Gastrocnemius medialis (tissue), 4 donors: ENCODE results near the gene GJB5. TPM values are rescaled to one million over a fixed set of nuclear protein-coding genes. Genes with fewer than 3 reads are reported as not detected.
A peak's percentile ranks its signal among the peaks of the same experiment; 100 is the strongest.

ENCODE experiments used
- ATAC-seq, 2 donors: fragments of 150-250 bp; one replicate each; pipeline ENCODE4 v1.9.1; 2016
- DNase-seq, 2 donors: peaks; one replicate each; pipeline ENCODE4 v3.0.0-alpha.2; 2019
- H3K27ac ChIP-seq, 4 donors: fragments of 200-600 bp; sonication (generic); 1 replicate in 1 of 4; 2 replicates in 3 of 4; pipeline ENCODE4 v1.5.1; 2016 to 2018; ENCODE audit warnings: mild to moderate bottlenecking in 2 of 4, moderate library complexity in 1 of 4
- H3K27me3 ChIP-seq, 3 donors: fragments of 200-600 bp; sonication (generic) in 2 of 3; 1 replicate in 1 of 3; 2 replicates in 2 of 3; pipeline versions ENCODE4 v1.5.1 to v1.6.0; 2016 to 2019; ENCODE audit warnings: mild to moderate bottlenecking in 1 of 3, moderate library complexity in 1 of 3
- H3K36me3 ChIP-seq, 2 donors: fragments of 200-600 bp; sonication (generic) in 1 of 2; one replicate each; pipeline ENCODE4 v1.5.1; 2017 to 2018
- H3K4me1 ChIP-seq, 2 donors: fragments of 200-600 bp; sonication (generic) in 1 of 2; one replicate each; pipeline ENCODE4 v1.5.1; 2016 to 2017; ENCODE audit warnings: mild to moderate bottlenecking in 2 of 2
- H3K4me3 ChIP-seq, 4 donors: fragments of 200-600 bp; sonication (generic) in 3 of 4; 1 replicate in 1 of 4; 2 replicates in 3 of 4; pipeline ENCODE4 v1.5.1; 2016 to 2019; ENCODE audit warnings: mild to moderate bottlenecking in 2 of 4
- H3K9me3 ChIP-seq, 3 donors: fragments of 200-600 bp; sonication (generic) in 2 of 3; 1 replicate in 1 of 3; 2 replicates in 2 of 3; pipeline ENCODE4 v1.5.1; 2016 to 2019
- CTCF ChIP-seq, 5 experiments: fragments of 450-650 bp in 3 of 5; fragments of 200-600 bp in 2 of 5; sonication (generic) in 2 of 5; IDR thresholded peaks in 4 of 5; conservative IDR thresholded peaks in 1 of 5; 1 replicate in 4 of 5; 2 replicates in 1 of 5; pipeline ENCODE4 v1.5.1; 2016 to 2019; ENCODE audit warnings: antibody characterized with exemption in 5 of 5, mild to moderate bottlenecking in 3 of 5, moderate library complexity in 3 of 5
- POLR2A ChIP-seq, 2 donors: fragments of 450-650 bp; IDR thresholded peaks; one replicate each; pipeline ENCODE4 v1.6.1; 2017; ENCODE audit warnings: antibody characterized with exemption in 2 of 2, mild to moderate bottlenecking in 2 of 2, moderate library complexity in 2 of 2
- in situ Hi-C, 4 donors: fragments of 200-750 bp; cut with MboI; loops; one replicate each; pipeline versions ENCODE4 v1.15.0 to v1.8.0; 2017; ENCODE audit warnings: low sequenced_read_pairs in 4 of 4
- intact Hi-C: fragments of 100-400 bp; cut with DNase I; formaldehyde crosslinking; loops from one replicate; pipeline ENCODE4 v1.15.1; 2023; ENCODE audit warnings: low total_unique reads
- total RNA-seq, 4 donors: library from RNA; depleted of rRNA; stranded (reverse); fragments of >200 nt; gene quantifications; one replicate each; pipeline versions ENCODE4 v1.1.0 to v1.2.3, GENCODE V29; 2016

Gene GJB5
- total RNA-seq, 4 donors from 2014 or later: not detected

- peak overlapping the region; percentile 13 to 79 (median 78) for H3K27ac ChIP-seq
- peak overlapping the region; percentile 44 to 62 (median 51) for H3K4me3 ChIP-seq
- in situ Hi-C loops: no loop called here
Observed at GRCh38 chr1:34795916-34796315, 41.1 kb downstream of the GJB5 start.

GRCh38 chr1:34796990-34797389 lies 42.1 kb downstream of the GJB5 start:
- no peaks in the 10 kb centered on the region for H3K9me3 ChIP-seq
- ATAC-seq (no peak), DNase-seq (no peak)
- peak overlapping the region; percentile 13 to 79 (median 78) for H3K27ac ChIP-seq
- H3K4me3 ChIP-seq: peak overlapping the region; percentile 44 to 62 (median 51)
- peaks cover 3 to 7% of the 10 kb centered on the region in 2 donors for H3K4me1 ChIP-seq
- peaks cover 0 to 7% (median 2%) of the 10 kb centered on the region in 3 donors for H3K27me3 ChIP-seq
- peaks cover 0 to 10% of the 10 kb centered on the region in 2 donors for H3K36me3 ChIP-seq
- TF ChIP-seq POLR2A (IDR thresholded peaks at IDR 0.05) (no peak), CTCF (IDR thresholded peaks at IDR 0.05 in 4 of 5, conservative IDR thresholded peaks at IDR 0.05 in 1 of 5) (no peak)
- intact Hi-C loops: no loop called here
- in situ Hi-C loops: no loop called here

More at GRCh38 chr1:34795916-34796315, 41.1 kb downstream of the GJB5 start:
- Histone ChIP-seq H3K27me3 (peaks cover 0 to 7% (median 2%) of the 10 kb centered on the region in 3 donors), H3K9me3 (no peaks in the 10 kb centered on the region), H3K4me1 (peaks cover 3 to 11% of the 10 kb centered on the region in 2 donors), H3K36me3 (peaks cover 0 to 10% of the 10 kb centered on the region in 2 donors)
- DNase-seq (no peak), ATAC-seq (no peak)
- intact Hi-C loops: no loop called here
- TF ChIP-seq CTCF (IDR thresholded peaks at IDR 0.05 in 4 of 5, conservative IDR thresholded peaks at IDR 0.05 in 1 of 5) (no peak), POLR2A (IDR thresholded peaks at IDR 0.05) (no peak)

GRCh38 chr1:34800214-34800613 lies 45.4 kb downstream of the GJB5 start:
- Histone ChIP-seq H3K4me1 (no peaks in the 10 kb centered on the region), H3K9me3 (no peaks in the 10 kb centered on the region), H3K27me3 (no peaks in the 10 kb centered on the region), H3K4me3 (no peak overlapping the region), H3K36me3 (no peaks in the 10 kb centered on the region), H3K27ac (peak overlapping the region in 2 of 4 donors; percentile 48 to 60)
- no peak for TF ChIP-seq CTCF (IDR thresholded peaks at IDR 0.05 in 4 of 5, conservative IDR thresholded peaks at IDR 0.05 in 1 of 5)
- TF ChIP-seq POLR2A (IDR thresholded peaks at IDR 0.05): no peak
- intact Hi-C loops (no loop called here), in situ Hi-C loops (no loop called here)
- DNase-seq: no peak
- no peak for ATAC-seq

- no peak overlapping the region for H3K4me3 ChIP-seq
- TF ChIP-seq POLR2A (IDR thresholded peaks at IDR 0.05): no peak
- TF ChIP-seq CTCF (IDR thresholded peaks at IDR 0.05 in 4 of 5, conservative IDR thresholded peaks at IDR 0.05 in 1 of 5): no peak
- H3K27me3 ChIP-seq: no peaks in the 10 kb centered on the region
- ATAC-seq (no peak), DNase-seq (no peak)
- no peaks in the 10 kb centered on the region for H3K4me1 ChIP-seq
- in situ Hi-C loops: no loop called here
- intact Hi-C loops: no loop called here
- H3K27ac ChIP-seq: no peak overlapping the region
- H3K9me3 ChIP-seq: no peaks in the 10 kb centered on the region
- no peaks in the 10 kb centered on the region for H3K36me3 ChIP-seq
Observed at GRCh38 chr1:34803770-34804169, 48.9 kb downstream of the GJB5 start.

- Histone ChIP-seq H3K9me3 (no peaks in the 10 kb centered on the region), H3K27ac (no peak overlapping the region), H3K36me3 (no peaks in the 10 kb centered on the region), H3K27me3 (no peaks in the 10 kb centered on the region), H3K4me3 (no peak overlapping the region), H3K4me1 (no peaks in the 10 kb centered on the region)
- intact Hi-C loops (no loop called here), in situ Hi-C loops (no loop called here)
- ATAC-seq (no peak), DNase-seq (no peak)
- TF ChIP-seq CTCF (IDR thresholded peaks at IDR 0.05 in 4 of 5, conservative IDR thresholded peaks at IDR 0.05 in 1 of 5) (no peak), POLR2A (IDR thresholded peaks at IDR 0.05) (no peak)
Observed at GRCh38 chr1:34806396-34806795, 51.5 kb downstream of the GJB5 start.
